ENCODE results near the gene KCP.

KCP gene

GRCh38 chr7:128827971-128828711 lies 82.4 kb downstream of the KCP start:
- no peak for DNase-seq (ENCODE audit: low read depth in 2 of 2)

- DNase-seq (ENCODE audit: low read depth in 2 of 2) = no peak
These were observed 83.1 kb downstream of the KCP start for GRCh38 chr7:128827248-128827958.

DNA sequence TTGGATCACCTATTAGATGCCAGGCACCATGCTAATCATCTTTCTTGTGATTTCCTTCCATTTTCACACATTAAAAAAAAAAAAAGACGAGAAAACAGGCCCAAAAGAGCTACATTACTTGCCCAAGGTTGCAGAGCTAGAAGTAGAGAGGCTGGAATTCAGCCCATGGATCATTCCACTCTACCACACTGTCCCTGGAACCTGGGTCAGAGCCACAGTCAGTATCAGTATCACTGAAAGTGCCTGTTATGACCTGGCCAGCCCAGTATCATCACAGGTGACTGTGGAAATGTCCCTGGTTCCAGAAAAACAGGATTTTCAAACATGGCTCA lies 83.6 kb downstream of the KCP start:
- DNase-seq (ENCODE audit: low read depth in 2 of 2) = no peak
